K562 (cell line): Measurements from ENCODE around the gene ATP6V1F. TPM values are rescaled to one million over a fixed set of nuclear protein-coding genes. Genes with fewer than 3 reads are reported as not detected.

ENCODE experiments used
- BHLHE40 ChIP-seq: IDR thresholded peaks from 2 replicates; pipeline ENCODE4 v1.6.1; 2011; ENCODE audit warnings: low read length, improper control_type of control experiment
- CAMTA2 ChIP-seq: fragments of 250-450 bp; sonication (Bioruptor Pico); conservative IDR thresholded peaks from 2 replicates; pipeline ENCODE4 v1.5.1; 2022
- CTCFL ChIP-seq: IDR thresholded peaks from 2 replicates; pipeline ENCODE4 v1.6.1; 2011; ENCODE audit warnings: borderline replicate concordance, low read depth, mild to moderate bottlenecking, moderate library complexity, low read length; ENCODE audit not compliant: insufficient read depth, poor library complexity, severe bottlenecking
- ESRRA ChIP-seq: fragments of 450-650 bp; IDR thresholded peaks from 2 replicates; pipeline ENCODE4 v1.6.1; 2014; ENCODE audit warnings: low read depth, mild to moderate bottlenecking, moderate library complexity, borderline replicate concordance
- FOXJ3 ChIP-seq: sonication (generic); formaldehyde crosslinking; IDR thresholded peaks from 2 replicates; pipeline ENCODE4 v1.4.0; 2020; ENCODE audit warnings: mild to moderate bottlenecking, missing genetic modification reagents
- HDAC8 ChIP-seq: fragments of 450-650 bp; IDR thresholded peaks from 2 replicates; pipeline ENCODE4 v1.6.1; 2016; ENCODE audit warnings: mild to moderate bottlenecking, missing genetic modification characterization, moderate library complexity, missing compliant biosample characterization
- MTF1 ChIP-seq: fragments of 250-450 bp; sonication (Bioruptor Pico); IDR thresholded peaks from 2 replicates; pipeline ENCODE4 v1.9.0; 2021; ENCODE audit warnings: moderate library complexity, mild to moderate bottlenecking, inconsistent platforms, borderline replicate concordance
- MXD1 ChIP-seq: fragments of 250-450 bp; sonication (Bioruptor Pico); IDR thresholded peaks from 2 replicates; pipeline ENCODE4 v1.8.0; 2021; ENCODE audit warnings: borderline replicate concordance, mild to moderate bottlenecking, moderate library complexity; ENCODE audit not compliant: poor library complexity, severe bottlenecking
- PATZ1 ChIP-seq: fragments of 250-450 bp; sonication (Bioruptor Pico); IDR thresholded peaks from 2 replicates; pipeline ENCODE4 v1.5.0; 2020; ENCODE audit warnings: mild to moderate bottlenecking, borderline replicate concordance
- PKNOX1 ChIP-seq: fragments of 450-650 bp; IDR thresholded peaks from 2 replicates; pipeline ENCODE4 v1.6.1; 2016
- POLR2AphosphoS5 ChIP-seq: IDR thresholded peaks from 2 replicates; pipeline ENCODE4 v1.6.1; 2011; ENCODE audit warnings: mild to moderate bottlenecking, low read depth, low read length, moderate library complexity; ENCODE audit not compliant: control insufficient read depth, insufficient read depth
- PTRF ChIP-seq: fragments of 450-650 bp; IDR thresholded peaks from 2 replicates; pipeline ENCODE4 v1.6.1; 2016; ENCODE audit warnings: mild to moderate bottlenecking, missing genetic modification characterization, missing compliant biosample characterization
- SPI1 ChIP-seq: IDR thresholded peaks from 2 replicates; pipeline ENCODE4 v1.6.1; 2011; ENCODE audit warnings: low read depth, low read length, control low read depth, borderline replicate concordance
- TCFL5 ChIP-seq: fragments of 250-450 bp; sonication (Bioruptor Pico); conservative IDR thresholded peaks from 2 replicates; pipeline ENCODE4 v1.6.1; 2021; ENCODE audit warnings: mild to moderate bottlenecking, moderate library complexity, matching md5 sums
- U2AF2 ChIP-seq: fragments of 200-400 bp; formaldehyde crosslinking; optimal IDR thresholded peaks from 2 replicates; pipeline ENCODE3; 2017; ENCODE audit warnings: low read depth, mild to moderate bottlenecking, low read length
- ZBED1 ChIP-seq: IDR thresholded peaks from 2 replicates; pipeline ENCODE4 v1.6.1; 2014
- ZEB2 ChIP-seq: fragments of 450-650 bp; IDR thresholded peaks from 2 replicates; pipeline ENCODE4 v1.6.1; 2016
- ZNF124 ChIP-seq: sonication (generic); formaldehyde crosslinking; IDR thresholded peaks from 2 replicates; pipeline ENCODE4 v1.8.1; 2022; ENCODE audit warnings: missing genetic modification reagents
- ZNF133 ChIP-seq: fragments of 250-450 bp; sonication (Bioruptor Pico); IDR thresholded peaks from 2 replicates; pipeline ENCODE4 v1.4.0; 2020; ENCODE audit warnings: mild to moderate bottlenecking
- ZNF311 ChIP-seq: fragments of 250-450 bp; sonication (Bioruptor Pico); IDR thresholded peaks from 2 replicates; pipeline ENCODE4 v1.4.0; 2020; ENCODE audit warnings: mild to moderate bottlenecking, moderate library complexity
- ZNF398 ChIP-seq: fragments of 250-450 bp; sonication (Bioruptor Pico); IDR thresholded peaks from 2 replicates; pipeline ENCODE4 v1.8.0; 2021; ENCODE audit warnings: moderate library complexity, mild to moderate bottlenecking, inconsistent platforms
- ZNF551 ChIP-seq: fragments of 250-450 bp; sonication (Bioruptor Pico); IDR thresholded peaks from 2 replicates; pipeline ENCODE4 v1.5.0; 2021; ENCODE audit warnings: mild to moderate bottlenecking, moderate library complexity
- ZNF707 ChIP-seq: fragments of 250-450 bp; sonication (Bioruptor Pico); conservative IDR thresholded peaks from 2 replicates; pipeline ENCODE4 v1.8.0; 2022; ENCODE audit warnings: inconsistent platforms, mild to moderate bottlenecking, moderate library complexity
- polyA plus RNA-seq, 8 experiments: library from polyadenylated mRNA; depleted of rRNA in 4 of 8; stranded (reverse) in 5 of 8; unstranded in 3 of 8; fragments of >200 nt; fragmentation: Nextera tagmentation in 2 of 8; fragmentation: Illumina TruSeq in 1 of 8; extraction: Ambion mirVana in 2 of 8; extraction: Trizol in 1 of 8; gene quantifications; 2 replicates each; pipeline versions ENCODE4 v1.2.1 to v1.2.3, GENCODE V29; 2011 to 2014; ENCODE audit warnings: inconsistent platforms in 1 of 8, missing spikeins in 1 of 8
- total RNA-seq, 7 experiments: library from RNA; depleted of rRNA in 6 of 7; stranded (reverse); fragments of >200 nt in 6 of 7; fragmentation: Illumina TruSeq in 2 of 7; extraction: Trizol in 2 of 7; gene quantifications; 2 replicates each; pipeline versions ENCODE4 v1.2.1 to v1.2.3, GENCODE V29; 2011 to 2021; ENCODE audit warnings: low replicate concordance in 1 of 7

ATP6V1F gene
- total and polyA plus RNA-seq, 9 of the 15 experiments (the other 6 are each of a cell fraction or from before 2014, with no cell fraction given): 206 to 1,123 (median 542) TPM

GRCh38 chr7:128872394-128872824 is 9.8 kb downstream of the ATP6V1F start (continued):
- TF ChIP-seq ZNF398 (CRISPR knock-in tag) (no peak), MTF1 (no peak), ZBED1 (no peak), ZEB2 (no peak), CAMTA2 (CRISPR knock-in tag) (no peak), PKNOX1 (no peak), POLR2AphosphoS5 (no peak), HDAC8 (tag) (no peak), SPI1 (no peak), TCFL5 (CRISPR knock-in tag) (no peak), FOXJ3 (CRISPR knock-in tag) (no peak), ZNF133 (CRISPR knock-in tag) (no peak), PTRF (tag) (no peak), CTCFL (peak; percentile 71), U2AF2 (no peak), ZNF311 (CRISPR knock-in tag) (no peak), PATZ1 (no peak), ESRRA (no peak), MXD1 (CRISPR knock-in tag) (no peak), ZNF124 (CRISPR knock-in tag) (no peak), ZNF551 (no peak), BHLHE40 (no peak), ZNF707 (CRISPR knock-in tag) (no peak)
